AG09309 (cell line): Measurements from ENCODE around the gene SCP2.

Experiments
- DNase-seq: peaks from one replicate; pipeline ENCODE4 v3.0.0-alpha.2; 2010; ENCODE audit warnings: low read depth
- H3K4me3 ChIP-seq: 2 replicates; pipeline ENCODE4 v1.5.1; 2011; ENCODE audit warnings: mild to moderate bottlenecking, low read depth, low read length, moderate library complexity; ENCODE audit not compliant: control insufficient read depth
- TF ChIP-seq, protein P1 (sequence below): IDR thresholded peaks from 2 replicates; pipeline ENCODE4 v1.5.1; 2011; ENCODE audit warnings: mild to moderate bottlenecking, low read depth, low read length, inconsistent platforms; ENCODE audit not compliant: insufficient read depth, control insufficient read depth; ENCODE audit errors: missing control alignments

The SCP2 gene

DNA sequence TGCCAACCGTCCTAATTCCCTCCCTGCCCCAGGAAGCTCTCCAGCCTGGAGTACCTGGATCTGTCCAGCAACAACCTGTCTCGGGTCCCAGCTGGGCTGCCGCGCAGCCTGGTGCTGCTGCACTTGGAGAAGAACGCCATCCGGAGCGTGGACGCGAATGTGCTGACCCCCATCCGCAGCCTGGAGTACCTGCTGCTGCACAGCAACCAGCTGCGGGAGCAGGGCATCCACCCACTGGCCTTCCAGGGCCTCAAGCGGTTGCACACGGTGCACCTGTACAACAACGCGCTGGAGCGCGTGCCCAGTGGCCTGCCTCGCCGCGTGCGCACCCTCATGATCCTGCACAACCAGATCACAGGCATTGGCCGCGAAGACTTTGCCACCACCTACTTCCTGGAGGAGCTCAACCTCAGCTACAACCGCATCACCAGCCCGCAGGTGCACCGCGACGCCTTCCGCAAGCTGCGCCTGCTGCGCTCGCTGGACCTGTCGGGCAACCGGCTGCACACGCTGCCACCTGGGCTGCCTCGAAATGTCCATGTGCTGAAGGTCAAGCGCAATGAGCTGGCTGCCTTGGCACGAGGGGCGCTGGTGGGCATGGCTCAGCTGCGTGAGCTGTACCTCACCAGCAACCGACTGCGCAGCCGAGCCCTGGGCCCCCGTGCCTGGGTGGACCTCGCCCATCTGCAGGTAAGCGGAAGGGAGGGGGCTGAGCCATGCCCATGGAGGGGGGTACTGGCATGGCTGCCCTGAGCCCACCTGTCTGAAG is 151.4 kb downstream of the SCP2 start:
- TF ChIP-seq, protein P1, sequence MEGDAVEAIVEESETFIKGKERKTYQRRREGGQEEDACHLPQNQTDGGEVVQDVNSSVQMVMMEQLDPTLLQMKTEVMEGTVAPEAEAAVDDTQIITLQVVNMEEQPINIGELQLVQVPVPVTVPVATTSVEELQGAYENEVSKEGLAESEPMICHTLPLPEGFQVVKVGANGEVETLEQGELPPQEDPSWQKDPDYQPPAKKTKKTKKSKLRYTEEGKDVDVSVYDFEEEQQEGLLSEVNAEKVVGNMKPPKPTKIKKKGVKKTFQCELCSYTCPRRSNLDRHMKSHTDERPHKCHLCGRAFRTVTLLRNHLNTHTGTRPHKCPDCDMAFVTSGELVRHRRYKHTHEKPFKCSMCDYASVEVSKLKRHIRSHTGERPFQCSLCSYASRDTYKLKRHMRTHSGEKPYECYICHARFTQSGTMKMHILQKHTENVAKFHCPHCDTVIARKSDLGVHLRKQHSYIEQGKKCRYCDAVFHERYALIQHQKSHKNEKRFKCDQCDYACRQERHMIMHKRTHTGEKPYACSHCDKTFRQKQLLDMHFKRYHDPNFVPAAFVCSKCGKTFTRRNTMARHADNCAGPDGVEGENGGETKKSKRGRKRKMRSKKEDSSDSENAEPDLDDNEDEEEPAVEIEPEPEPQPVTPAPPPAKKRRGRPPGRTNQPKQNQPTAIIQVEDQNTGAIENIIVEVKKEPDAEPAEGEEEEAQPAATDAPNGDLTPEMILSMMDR = no peak
- no peak overlapping the region for H3K4me3 ChIP-seq
- no peak for DNase-seq

DNA sequence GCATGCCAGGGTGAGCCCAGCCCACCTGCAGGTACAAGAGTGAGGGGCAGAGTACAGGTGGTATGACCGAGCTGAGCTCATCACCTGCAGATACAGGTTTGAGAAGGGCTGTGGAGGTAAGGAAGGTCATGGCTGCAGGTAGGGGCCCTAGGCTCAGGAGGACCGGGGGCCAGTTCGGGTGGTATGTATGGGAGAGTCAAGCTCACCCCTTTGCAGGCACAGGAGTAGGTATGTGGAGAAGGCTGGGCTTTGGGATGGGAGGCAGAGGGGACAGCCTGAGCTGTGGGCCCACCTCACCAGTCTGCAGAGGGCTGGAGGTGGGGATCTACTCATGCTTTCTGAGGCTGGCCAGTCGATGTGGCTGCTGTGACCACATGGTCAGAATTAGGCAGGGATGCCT is 152.2 kb downstream of the SCP2 start:
- DNase-seq = no peak
- no peak overlapping the region for H3K4me3 ChIP-seq
- TF ChIP-seq, protein P1 = no peak

GRCh38 chr1:53080041-53080440 is 153.0 kb downstream of the SCP2 start:
- TF ChIP-seq, protein P1 = no peak
- H3K4me3 ChIP-seq = no peak overlapping the region
- DNase-seq = no peak

GRCh38 chr1:53080769-53081168 is 153.7 kb downstream of the SCP2 start:
- no peak for DNase-seq
- TF ChIP-seq, protein P1 = no peak
- no peak overlapping the region for H3K4me3 ChIP-seq

GRCh38 chr1:53081384-53082066 is 154.4 kb downstream of the SCP2 start:
- TF ChIP-seq, protein P1 = no peak
- no peak for DNase-seq
- no peak overlapping the region for H3K4me3 ChIP-seq

GRCh38 chr1:53082826-53083455 is 155.9 kb downstream of the SCP2 start:
- no peak for DNase-seq
- H3K4me3 ChIP-seq = no peak overlapping the region
- TF ChIP-seq, protein P1 = no peak
